Fibroblast of lung (primary cell): ENCODE data around the gene KAT5.

Experiments
- EZH2 ChIP-seq: IDR thresholded peaks from 2 replicates; pipeline ENCODE4 v1.5.1; 2012; ENCODE audit warnings: low read length, control low read depth, mild to moderate bottlenecking; ENCODE audit errors: missing control alignments
- TF ChIP-seq, protein P1 (sequence below), 2 donors: IDR thresholded peaks in 1 of 2; conservative IDR thresholded peaks in 1 of 2; 1 replicate in 1 of 2; 2 replicates in 1 of 2; pipeline ENCODE4 v1.5.1; 2011 to 2012; ENCODE audit warnings: low read length in 2 of 2, control low read depth in 1 of 2, inconsistent platforms in 1 of 2, low read depth in 1 of 2, mild to moderate bottlenecking in 1 of 2

DNA sequence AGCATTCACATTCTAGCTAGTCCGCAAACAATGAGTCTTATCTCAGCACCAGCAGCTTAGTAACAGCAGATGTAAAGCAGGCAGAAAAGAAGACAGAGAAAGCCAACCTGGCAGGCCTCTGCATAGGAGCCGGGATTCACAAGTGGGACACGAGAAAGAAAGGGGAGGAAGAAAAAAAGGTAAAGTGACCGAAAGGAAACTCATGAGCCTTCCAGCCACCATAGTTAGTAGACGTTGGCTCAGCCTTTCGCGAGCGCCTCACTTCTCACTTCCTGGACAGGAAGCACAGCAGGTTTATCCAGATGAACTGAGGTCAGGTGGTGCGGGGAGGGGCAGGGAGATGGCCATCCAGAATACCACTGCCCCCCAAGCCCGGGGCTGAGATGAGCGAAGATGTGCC is 19.7 kb upstream of the KAT5 start:
- TF ChIP-seq, protein P1, sequence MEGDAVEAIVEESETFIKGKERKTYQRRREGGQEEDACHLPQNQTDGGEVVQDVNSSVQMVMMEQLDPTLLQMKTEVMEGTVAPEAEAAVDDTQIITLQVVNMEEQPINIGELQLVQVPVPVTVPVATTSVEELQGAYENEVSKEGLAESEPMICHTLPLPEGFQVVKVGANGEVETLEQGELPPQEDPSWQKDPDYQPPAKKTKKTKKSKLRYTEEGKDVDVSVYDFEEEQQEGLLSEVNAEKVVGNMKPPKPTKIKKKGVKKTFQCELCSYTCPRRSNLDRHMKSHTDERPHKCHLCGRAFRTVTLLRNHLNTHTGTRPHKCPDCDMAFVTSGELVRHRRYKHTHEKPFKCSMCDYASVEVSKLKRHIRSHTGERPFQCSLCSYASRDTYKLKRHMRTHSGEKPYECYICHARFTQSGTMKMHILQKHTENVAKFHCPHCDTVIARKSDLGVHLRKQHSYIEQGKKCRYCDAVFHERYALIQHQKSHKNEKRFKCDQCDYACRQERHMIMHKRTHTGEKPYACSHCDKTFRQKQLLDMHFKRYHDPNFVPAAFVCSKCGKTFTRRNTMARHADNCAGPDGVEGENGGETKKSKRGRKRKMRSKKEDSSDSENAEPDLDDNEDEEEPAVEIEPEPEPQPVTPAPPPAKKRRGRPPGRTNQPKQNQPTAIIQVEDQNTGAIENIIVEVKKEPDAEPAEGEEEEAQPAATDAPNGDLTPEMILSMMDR (conservative IDR thresholded peaks at IDR 0.05 in 1 of 2, IDR thresholded peaks at IDR 0.05 in 1 of 2; ENCODE audit: low read depth in 1 of 2, low read length in 2 of 2), result no peak
- TF ChIP-seq EZH2, result no peak
